Activated CD8-positive, alpha-beta memory T cell treated with anti-CD3 and anti-CD28 coated beads for 1 hour (primary cell): ENCODE measurements around the gene KRT38.

Experiments used
- DNase-seq, 2 donors: peaks; one replicate each; pipeline ENCODE4 v3.0.0-alpha.2; 2020; ENCODE audit warnings: low read depth in 1 of 2; ENCODE audit errors: extremely low read depth in 1 of 2

The KRT38 gene

DNA sequence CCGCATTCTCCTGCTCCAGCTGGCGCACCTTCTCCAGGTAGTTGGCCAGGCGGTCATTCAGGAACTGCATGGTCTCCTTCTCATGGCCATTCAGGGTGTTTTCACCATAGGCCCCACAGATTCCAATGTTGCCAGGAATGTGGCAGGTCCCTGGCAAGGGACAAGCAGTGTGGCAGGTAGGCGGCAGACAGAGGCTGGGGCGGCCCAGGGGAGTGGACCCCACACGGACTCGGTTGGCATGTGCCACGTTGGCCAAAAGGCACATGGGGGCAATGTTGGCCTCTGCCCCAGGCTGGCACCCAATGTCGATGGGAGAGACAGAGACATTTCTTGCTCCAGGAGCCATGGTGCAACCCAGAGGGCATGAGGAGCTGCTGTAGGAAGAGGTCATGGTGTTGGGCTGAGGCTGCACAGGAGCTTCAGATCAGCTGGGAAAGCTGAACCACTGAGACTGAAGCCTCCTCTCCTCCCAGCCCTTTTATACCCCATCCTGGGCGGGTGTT is at the start of gene KRT38:
Gene KRT38, minus strand, starts transcription at position 453 of the 503 bp plus-strand sequence. Its CDS starts 62 bp downstream, at position 391.
- no peak for DNase-seq

DNA sequence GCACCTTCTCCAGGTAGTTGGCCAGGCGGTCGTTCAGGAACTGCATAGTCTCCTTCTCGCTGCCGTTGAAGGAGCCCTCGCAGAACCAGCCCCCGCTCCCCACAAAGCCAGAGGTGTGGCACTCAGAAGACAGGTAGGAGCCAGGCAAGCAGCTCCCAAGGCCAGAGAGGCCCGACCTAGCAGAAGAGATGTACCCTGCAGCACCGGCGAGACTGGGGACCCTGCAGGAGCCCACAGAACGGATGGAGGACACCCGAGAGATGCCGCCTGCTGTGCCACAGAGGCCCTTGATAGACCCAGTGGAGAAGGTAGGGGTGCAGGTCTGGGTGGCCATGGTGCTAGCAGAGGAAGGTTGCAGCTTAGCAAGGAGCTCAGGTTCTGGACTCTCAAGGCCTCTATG is 48.7 kb upstream of the KRT38 start, which contains the start of gene KRT36:
Gene KRT36, minus strand, starts transcription at position 380 of the 400 bp plus-strand sequence. Its CDS starts 46 bp downstream, at position 334.
- DNase-seq, result no peak

- no peak for DNase-seq
Measured at GRCh38 chr17:41486809-41487530, 46.2 kb upstream of the KRT38 start.

DNA sequence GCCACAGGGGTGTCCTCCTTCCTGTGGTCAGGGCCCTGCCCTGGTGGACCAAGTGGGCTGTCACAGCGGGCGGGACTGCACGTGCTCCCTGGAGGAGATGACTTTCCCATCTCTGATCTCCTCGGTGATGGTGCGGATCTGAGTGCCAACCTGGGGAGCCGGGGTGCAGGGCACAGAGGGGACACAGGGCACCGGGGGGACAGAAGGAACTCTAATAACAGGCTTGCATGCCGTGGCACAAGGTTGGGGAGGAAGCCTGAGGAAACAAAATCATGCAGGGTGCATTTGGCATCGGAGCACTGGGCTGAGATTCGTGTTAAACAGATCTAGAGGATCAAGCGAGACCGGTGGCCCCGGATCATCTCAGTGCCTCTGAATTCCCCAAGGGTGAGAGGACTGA is 45.5 kb upstream of the KRT38 start:
- no peak for DNase-seq

DNA sequence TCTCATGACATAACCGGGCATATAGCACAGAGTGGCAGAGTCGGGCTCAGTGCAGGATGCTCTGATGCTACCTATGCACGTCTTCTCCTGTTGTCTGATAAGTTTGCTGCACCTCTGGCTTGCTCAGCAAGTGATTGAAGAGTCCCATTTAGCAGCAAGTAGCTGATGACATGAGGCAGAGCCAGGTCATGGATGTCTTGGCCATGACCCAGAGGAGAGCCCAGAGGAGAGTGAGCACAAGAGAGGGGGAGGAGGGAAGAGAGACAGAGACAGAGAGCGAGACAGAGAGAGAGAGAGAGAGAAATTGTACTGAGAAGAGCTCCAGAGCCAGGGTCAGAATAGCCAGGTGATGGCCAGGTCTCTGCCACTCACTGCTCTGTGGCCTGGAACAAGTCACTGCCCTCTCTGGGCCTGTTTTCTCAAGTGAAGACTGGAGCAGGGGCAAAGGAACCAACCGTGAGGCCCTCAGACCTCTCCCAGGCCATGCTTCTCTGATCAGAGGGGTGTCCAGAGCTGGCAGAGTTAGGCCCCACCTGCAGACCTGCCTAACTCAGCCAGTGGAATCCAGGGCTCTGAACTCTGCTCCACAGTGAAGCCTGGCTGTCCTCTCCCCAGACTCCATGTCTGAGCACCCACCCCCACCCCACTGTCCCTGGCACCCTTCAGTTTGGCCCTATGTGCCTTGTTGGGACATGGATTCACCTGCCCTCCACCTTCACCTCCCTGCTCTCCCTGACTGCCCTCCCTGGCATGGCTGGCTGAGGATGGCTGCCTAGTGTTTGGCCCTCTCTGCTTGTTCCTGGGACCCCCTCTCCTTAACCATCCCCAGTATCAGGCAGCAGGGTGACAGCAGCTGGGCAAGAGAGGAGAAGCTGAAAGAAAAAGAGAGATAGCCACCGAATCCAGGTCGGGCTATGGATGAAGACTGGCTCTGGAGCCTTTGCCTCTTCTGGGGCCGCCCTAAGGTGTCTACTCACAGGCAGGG is 44.4 kb upstream of the KRT38 start:
- DNase-seq, result no peak

DNA sequence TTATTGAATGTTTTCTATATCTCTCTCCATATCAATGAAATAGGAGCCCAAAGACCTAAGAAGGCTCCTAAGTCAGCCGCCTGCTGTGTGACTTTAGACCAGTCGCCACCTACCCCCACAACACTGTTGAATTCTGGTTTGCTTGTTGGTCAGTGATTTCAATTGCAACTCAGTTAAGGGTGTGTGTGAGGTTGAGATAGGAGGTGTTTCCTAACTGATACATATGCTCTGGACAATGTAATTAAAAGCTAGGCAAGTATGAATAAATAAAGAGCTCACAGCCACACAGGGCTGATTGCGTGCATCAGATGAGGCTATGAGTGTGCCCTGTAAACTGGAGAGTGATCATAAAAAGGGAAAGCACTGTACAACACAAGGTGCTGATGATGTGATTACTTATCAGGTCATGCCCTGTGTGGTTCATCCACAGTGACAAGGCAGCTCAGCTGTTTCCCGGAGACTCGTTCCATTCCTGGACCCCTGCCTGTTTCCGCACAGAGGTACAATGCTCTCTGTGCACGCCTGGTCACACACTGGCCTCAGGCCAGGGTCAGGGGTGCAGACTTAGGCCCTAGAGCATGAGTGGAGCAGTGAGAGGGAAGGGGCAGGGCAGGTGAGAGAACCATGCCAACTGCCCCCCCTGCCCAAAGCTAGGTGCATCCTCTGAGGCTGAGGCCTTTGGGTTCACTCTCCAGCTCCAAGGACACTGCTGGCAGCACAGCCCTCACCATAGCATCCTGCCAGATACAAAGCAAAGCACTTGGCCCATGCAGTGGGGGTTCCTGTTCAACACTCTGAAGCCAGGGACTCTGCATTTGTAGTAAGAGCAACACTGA is 43.4 kb upstream of the KRT38 start:
- DNase-seq, result no peak

- DNase-seq, result no peak
Measured at GRCh38 chr17:41483531-41483930, 42.7 kb upstream of the KRT38 start.

- DNase-seq, result no peak
Measured at GRCh38 chr17:41481036-41481435, 40.3 kb upstream of the KRT38 start, which contains the start of gene KRT35. KRT35 (minus strand) TSS chr17:41481151; CDS start chr17:41481097, 54 bp downstream.

DNA sequence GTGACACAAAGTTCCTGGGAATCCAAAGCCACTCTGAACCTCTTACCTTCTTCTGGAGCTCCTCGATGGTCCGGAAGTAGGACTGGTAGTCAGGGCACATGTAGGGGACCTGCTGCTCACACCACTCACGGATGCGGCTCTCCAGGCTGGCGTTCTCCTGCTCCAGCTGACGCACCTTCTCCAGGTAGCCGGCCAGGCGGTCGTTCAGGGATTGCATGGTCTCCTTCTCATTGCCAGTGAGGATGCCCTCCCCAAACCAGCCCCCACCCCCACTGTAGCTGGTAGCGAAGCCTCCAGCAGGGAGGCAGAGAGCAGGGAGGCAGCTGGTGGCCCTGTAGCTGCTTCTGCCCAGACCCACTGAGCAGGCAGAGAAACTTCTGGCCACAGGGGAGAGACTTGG is 39.8 kb upstream of the KRT38 start:
- no peak for DNase-seq

GRCh38 chr17:41480136-41480535 is 39.4 kb upstream of the KRT38 start:
- DNase-seq, result no peak

- DNase-seq, result no peak
Measured at GRCh38 chr17:41478237-41478636, 37.5 kb upstream of the KRT38 start.

DNA sequence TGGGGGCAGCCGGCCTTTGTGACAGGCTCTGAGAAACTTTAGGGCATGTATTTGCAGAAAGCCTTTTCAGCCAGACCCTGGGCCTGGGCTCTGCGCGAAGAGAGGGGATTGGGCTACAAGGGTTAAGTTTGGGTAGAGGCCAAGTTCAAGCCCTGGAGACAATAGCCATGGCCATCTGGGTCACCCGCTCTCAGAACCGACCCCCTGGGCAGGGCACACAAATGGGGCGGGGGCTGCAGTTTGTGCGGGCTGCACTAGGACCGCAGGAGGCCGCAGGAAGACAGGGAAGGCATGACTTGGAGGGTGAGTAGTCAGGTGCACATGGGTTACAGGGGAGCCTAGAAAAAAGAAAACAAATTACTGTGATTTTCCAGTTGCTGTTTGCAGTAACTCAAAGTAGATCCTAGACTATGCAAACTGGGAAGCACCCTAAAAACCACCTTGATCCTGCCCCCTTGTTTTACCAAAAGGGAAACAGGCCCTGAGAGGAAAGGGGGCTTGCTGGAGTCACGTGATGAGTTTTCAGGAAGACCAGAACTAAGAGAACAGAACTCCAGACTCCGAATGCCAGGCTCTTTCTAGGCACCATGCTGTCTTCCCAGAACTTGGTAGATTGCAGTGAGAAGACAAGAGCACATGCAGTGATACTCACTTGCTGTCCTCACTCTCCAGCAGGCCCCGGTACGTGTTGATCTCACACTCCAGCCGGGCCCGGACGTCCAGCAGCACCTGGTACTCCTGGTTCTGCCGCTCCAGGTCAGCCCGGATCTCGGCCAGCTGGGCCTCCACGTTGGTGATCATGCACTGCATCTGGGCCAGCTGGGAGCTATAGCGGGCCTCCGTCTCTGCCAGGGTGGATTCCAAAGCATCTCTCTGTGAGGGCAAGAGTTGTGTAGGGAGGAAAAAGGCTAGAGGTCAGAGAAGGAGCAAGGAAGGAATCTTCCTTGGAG is 36.4 kb upstream of the KRT38 start:
- no peak for DNase-seq

DNA sequence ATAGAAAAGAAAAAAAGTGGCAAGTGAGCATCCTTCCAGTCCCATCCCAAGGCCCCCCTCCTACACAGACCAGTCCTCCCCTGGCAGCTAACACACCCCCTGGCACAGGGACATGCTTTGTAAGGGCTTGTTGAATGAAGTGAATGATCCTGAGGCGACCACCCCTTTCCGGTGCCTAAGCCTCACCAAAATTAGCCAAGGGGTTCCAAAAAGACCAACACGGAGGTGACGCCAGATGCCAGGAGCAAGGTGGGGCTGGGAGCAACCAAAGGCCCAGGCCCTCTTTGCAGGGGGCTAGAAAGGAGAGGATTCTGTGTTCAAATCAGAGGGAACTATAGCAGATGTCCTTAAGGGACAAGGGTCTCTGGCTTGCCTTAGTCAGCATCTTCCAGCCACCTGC is 34.6 kb upstream of the KRT38 start:
- DNase-seq, result no peak

GRCh38 chr17:41474863-41475262 is 34.1 kb upstream of the KRT38 start:
- DNase-seq, result no peak

- no peak for DNase-seq
Measured at GRCh38 chr17:41468346-41468745, 27.6 kb upstream of the KRT38 start.

DNA sequence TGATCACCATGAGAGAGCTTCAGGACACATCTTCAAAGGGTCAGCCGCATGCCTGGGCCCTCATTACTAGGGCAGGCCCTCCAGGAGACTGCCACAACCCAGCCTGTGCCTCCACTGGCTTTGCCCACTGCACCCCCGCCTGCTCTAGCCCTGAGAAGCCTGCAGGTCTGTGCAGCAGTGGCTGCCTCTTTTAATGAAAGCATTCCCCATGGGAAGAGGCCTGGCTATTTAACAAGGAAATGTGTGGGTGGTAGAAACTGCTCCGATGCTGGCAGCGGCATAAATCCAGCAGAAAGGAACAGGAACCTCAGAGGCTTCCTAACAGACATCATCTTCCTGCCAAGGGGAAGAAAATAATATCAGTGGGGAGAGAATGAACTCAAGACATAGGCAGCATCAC is 26.8 kb upstream of the KRT38 start:
- no peak for DNase-seq

- no peak for DNase-seq
Measured at GRCh38 chr17:41466988-41467387, 26.2 kb upstream of the KRT38 start, which contains the start of gene KRT32. KRT32 (minus strand) TSS chr17:41467386; CDS start chr17:41467325, 61 bp downstream.

DNA sequence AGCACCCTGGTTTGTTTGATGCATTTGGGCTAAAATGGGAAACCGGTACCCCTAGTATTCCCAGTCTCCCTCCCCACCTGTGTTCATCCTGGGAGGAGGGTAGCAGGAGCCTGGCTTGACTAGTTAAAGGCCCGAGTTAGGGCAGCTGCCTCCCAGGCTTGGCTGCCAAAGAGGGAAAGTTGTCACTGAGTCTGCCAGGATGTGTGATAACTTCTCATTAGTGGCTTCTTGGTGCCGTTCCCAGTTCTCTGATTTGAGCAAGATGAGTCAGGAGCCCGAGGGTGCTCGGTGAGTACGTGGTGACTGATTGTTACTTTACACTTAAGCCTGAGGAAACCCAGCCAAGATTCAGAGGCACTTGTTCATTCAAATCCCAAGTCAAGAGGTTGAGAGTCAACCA is 23.9 kb upstream of the KRT38 start:
- no peak for DNase-seq

GRCh38 chr17:41464173-41464572 is 23.4 kb upstream of the KRT38 start:
- no peak for DNase-seq
